ENCODE data around the gene EREG.

GRCh38 chr4:74364652-74365491 is at the start of gene EREG:
- TF ChIP-seq CTCF (IDR thresholded peaks at IDR 0.05) = no peak
- TF ChIP-seq POLR2A (IDR thresholded peaks at IDR 0.05) = no peak

Measured in uterus (tissue), 2 donors.